Right ventricle myocardium superior (tissue), 1 donor: Measurements from ENCODE around the gene SOCS3. TPM values are rescaled to one million over a fixed set of nuclear protein-coding genes. Genes with fewer than 3 reads are reported as not detected.

Experiments
- ATAC-seq: fragments of 200-7000 bp; cut with Tn5 transposase; one replicate; pipeline ENCODE4 v1.9.1; 2020; ENCODE audit warnings: mild to moderate bottlenecking; ENCODE audit not compliant: poor library complexity
- DNase-seq: peaks from one replicate; pipeline ENCODE4 v3.0.0-alpha.2; 2020
- intact Hi-C: fragments of 100-400 bp; cut with DNase I; formaldehyde crosslinking; loops from one replicate; pipeline ENCODE4 v1.11.2; 2022
- total RNA-seq: library from RNA; stranded (reverse); fragmentation: NEBNext Ultra II Directional; extraction: Animal tissue kit (Norgen Biotek cat#: 25700); gene quantifications from one replicate; pipeline ENCODE4 v1.2.1, GENCODE V29; 2021
- donor health status: DM: no; HTN: yes; CAD: no; lungs with severe emphysema.

SOCS3 gene
- total RNA-seq, 1 donor from 2014 or later: 10.5 TPM

DNA sequence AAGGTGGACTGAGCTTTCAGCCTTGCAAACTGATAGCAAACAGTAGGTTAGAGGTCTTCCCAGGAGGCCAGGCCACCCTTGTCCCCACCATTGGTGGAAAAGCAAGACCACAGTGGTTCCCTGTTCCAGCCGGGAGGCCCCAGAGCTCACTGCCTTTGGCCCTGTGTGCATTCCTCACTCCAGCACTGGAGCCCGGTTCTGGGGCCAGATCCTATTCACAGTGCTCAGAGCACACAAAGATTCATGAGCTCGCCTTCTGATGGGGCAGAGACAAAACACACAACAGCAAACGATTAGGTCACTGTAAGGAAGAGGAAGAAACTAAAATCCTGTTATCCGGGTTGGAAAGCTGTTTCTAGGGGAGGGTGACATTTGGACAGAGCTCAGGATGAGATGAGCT, 13.0 kb upstream of the SOCS3 start:
- no peak for ATAC-seq

DNA sequence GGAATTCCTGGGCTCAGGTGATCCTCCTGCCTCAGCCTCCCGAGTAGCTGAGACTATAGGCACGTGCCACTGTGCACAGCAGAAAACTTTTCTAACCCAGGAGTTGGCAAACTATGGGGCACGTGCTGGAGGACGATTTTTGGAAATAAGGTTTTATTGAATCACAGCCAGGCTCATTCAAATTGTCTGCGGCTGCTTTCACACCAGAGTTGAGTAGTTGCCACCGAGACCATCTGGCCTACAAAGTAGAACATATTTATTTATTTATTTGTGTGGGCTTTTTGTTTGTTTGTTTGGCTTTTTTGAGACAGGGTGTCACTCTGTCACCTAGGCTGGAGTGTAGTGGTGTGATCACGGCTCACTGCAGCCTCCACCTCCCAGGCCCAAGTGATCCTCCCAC, 11.2 kb upstream of the SOCS3 start:
- intact Hi-C loops: no loop called here
- DNase-seq: no peak
- ATAC-seq: no peak

More for the DNA sequence above, 13.0 kb upstream of the SOCS3 start:
- no peak for DNase-seq
- intact Hi-C loops: no loop called here

DNA sequence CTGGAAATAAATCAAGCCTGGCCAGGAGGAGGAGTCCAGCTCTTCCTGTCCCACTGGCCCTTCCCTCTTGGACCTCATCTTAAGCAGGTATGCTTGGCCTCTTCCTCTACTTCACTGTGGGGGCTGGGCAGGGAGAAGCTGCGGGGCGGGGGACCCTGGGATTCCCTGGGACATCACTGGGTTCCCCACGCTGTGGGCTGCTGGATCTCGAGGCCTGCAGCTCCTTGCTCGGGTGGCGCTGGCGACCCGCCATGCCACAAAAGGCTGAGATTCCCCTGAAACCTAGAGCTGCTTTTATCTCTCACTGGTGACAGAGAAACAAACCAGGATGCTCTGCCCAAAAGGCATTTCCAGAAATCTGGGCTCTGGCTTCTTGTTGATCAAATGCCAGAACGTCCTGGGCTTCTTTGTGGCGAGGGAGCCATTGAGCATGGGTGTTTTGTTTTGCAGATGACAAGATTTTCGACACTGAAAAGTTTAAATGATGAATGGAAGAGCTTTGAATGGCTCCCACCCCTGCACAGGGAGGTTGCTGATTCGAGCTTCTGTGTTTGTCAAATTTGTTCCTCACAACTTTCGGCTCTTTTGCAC, 10.0 kb upstream of the SOCS3 start:
- no peak for ATAC-seq
- intact Hi-C loops: no loop called here
- no peak for DNase-seq

DNA sequence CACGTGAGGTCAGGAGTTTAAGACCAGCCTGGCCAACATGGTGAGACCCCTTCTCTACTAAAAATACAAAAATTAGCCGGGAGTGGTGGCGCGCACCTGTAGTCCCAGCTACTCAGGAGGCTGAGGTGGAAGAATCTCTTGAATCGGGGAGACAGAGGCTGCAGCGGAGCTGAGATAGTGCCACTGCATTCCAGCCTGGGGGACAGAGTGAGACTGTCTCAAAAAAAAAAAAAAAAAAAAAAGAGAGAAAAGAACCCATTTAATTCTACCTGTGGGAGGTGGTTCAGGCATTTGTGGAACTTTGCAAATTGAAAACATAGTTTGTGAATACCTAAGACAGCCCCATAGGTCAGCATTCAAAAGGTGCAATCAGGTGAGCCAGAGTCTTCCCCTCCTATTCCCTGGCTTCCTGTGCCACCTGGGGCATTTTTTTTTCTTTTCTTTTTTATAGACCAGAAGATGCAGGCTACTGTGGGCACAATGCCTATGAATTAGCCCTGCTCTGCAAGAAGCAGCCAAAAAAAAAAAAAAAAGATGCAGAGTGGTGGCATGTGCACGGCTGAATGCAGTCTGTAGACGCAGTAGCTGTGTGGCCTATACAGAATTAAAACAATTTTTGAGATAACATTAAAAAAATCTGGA, 9.1 kb upstream of the SOCS3 start:
- no peak for DNase-seq
- intact Hi-C loops: no loop called here
- no peak for ATAC-seq

DNA sequence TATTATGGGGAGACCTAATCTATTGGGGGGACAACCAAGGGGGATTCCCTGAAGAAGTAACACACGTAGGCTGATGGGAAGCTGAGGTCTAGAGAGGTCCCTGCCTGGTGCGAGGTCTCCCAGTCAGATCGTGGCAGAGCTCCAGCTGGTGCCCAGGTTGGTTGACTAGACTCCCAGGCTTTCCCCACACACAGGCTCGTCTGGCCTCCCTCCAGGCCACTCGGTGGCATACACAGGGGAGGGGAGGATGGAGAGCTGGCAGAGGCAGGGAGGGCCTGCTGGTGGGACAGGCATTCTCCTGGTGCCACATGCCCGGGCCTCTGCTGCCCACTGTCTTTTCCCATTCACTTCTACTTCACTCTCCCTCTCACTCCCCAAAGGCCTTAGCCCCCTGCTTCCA, 8.5 kb upstream of the SOCS3 start:
- no peak for ATAC-seq
- DNase-seq: no peak

DNA sequence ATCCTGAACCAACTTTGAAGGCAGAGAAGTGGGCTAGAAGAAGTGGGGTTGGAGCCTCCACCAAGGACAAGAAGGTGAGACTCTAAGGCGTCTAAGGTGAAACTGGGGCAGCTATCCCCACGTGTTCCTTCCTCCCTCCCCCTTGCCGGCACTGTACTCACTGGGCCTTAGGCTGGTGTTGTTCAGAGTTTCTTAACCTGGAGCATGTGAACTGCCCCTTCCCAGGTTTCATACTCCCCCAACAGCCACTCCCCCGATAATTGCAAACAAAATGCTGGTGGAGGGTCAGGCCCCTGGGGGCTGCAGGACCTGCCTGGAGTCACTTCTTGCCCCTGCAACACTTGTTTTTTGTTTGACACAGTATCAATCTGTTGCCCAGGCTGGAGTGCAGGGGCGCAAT, 7.3 kb upstream of the SOCS3 start:
- intact Hi-C loops: no loop called here
- ATAC-seq (no peak), DNase-seq (no peak)

More for the DNA sequence above, 8.5 kb upstream of the SOCS3 start:
- intact Hi-C loops: no loop called here

DNA sequence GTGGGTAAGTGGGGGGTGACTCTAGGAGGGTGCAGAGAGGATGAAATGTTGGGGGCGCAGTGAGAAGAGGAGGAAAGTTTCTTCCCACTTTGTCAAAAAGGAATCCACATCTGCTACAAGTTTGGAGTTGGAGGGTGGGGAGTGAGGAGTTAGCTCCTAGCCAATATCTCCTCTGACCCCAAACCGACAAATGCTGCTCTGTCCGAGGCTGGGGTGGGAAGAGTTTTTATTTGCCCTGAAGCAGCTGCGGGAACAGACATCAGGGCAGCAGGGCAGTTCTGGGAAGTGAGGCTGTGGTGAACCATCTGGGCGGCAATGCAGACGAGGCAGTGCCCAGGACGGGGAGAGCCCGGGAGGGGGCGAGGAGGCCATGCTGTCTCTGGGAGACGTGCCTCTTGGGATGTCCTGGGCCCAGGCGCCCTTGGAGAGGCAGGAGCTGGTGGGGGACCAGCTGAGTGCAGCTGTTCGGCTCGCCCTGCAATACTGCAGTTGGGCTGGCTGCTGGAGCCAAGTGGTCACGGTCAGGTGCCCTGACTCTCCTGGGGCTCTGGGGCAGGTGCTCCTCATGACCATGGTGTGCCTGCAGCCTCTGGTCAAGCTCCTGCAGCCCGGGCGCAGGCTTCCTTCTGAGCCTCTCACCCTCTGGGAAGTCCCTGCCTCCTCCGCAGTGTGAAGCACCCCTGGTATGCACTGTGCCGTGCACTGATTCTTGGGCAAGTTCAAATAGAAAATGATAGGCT, 6.4 kb upstream of the SOCS3 start:
- no peak for DNase-seq
- peak; percentile 40 for ATAC-seq
- intact Hi-C loops: no loop called here

DNA sequence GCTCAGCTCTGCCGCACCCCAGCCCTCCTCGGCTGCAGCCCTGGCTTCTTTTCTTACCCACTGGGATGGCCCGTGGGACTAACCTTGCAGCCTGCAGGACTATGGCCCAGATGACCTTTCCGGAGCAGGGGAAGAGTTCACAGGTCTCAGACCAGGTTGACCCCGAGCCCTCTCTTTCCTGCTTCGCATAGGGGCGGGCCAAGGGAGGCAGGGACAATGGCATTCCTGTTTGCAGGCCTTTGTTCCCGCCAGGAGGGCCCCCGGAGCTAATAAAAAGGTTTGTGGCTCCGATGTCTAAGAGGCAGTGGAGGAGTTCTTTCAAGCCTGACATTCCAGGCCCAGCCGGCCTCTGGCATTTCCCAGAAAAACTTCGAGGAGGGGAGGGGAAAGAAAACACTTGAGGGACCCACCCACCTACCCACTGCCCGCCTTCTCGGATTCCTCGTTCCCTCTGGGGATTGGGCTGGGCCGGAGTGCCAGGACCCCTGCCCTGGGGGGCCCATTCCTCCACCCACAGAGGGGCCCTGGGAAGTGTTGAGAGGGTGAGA, 5.8 kb upstream of the SOCS3 start:
- DNase-seq (no peak), ATAC-seq (no peak)
- intact Hi-C loops: no loop called here

DNA sequence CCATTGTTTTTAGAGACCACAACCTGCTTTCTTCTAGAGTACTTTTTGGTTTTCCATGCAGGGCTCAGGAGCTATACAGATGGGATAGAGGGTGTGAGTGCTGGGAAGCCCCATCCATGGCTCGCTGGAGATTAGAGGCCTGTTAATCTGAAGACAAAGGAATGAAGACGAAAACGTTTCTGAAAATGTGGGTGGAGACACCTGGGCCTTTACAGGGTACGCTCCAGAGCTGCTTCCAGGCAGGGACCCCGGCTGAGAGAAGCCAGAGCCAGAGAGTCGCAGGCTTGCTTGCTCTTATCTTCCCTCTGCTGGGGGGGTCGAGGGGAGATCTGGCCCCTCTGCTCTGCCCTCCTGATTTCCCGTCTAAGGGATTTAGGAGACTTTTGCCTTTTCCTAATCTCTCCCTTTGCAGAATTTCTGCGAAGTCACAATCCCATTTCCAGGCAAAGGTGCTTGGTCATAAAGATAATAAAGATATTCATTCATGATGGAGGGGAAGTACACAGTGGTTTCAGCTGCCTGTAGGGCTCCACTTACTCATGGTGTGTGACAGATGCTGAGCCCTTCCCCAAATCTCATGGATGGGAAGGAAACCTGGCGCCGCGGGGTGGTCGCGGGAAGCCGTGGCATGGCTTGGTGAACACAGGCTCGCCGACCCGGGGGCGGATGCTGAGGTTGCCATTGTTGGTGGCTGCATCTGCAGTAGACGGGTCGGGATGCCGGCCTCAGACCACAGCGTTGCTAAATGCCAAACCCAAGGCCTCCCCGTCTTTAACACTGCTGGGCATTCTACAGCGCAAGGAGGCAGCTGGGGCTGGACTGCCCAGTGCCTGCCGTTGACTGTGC, 4.8 kb upstream of the SOCS3 start:
- intact Hi-C loops: no loop called here
- no peak for DNase-seq
- ATAC-seq: no peak

DNA sequence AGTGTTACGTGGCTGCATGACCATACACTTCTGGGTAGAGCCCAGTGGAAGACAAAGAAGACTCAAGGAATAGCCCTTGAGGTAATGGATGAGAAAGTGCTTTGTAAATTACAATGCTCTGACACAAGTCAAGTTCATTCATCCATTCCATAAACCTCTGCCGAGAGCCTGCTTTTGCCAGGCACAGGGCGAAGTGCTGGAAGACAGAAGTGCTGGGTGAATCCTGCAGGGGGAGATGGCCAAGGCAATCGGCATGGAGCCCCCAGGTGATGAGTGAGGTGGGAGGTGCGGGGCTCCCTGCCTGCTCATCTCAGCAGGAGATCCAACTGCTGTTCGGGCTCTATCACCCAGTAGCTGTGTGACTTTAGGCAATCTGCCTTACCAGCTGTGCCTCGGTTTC, 2.8 kb upstream of the SOCS3 start:
- no peak for ATAC-seq
- no peak for DNase-seq
- intact Hi-C loops: no loop called here

DNA sequence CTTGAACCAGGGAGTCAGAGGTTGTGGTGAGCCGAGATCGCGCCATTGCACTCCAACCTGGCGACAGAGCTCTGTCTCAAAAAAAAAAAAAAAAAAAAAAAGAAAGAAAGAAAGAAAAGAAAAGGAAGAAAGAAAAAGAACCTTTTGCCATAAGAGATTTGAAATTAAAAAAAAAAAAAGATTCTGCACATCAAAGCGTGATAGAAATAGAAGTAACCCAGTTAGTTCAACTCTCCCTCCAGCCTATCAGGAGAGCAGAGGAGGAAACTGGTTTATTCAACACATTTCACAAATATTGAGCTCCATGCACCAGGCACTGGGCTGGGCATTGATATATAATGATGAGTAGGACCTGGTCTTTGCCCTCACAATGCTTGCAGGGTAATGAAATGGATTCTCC, 2.4 kb upstream of the SOCS3 start:
- no peak for ATAC-seq
- intact Hi-C loops: no loop called here
- DNase-seq: no peak

DNA sequence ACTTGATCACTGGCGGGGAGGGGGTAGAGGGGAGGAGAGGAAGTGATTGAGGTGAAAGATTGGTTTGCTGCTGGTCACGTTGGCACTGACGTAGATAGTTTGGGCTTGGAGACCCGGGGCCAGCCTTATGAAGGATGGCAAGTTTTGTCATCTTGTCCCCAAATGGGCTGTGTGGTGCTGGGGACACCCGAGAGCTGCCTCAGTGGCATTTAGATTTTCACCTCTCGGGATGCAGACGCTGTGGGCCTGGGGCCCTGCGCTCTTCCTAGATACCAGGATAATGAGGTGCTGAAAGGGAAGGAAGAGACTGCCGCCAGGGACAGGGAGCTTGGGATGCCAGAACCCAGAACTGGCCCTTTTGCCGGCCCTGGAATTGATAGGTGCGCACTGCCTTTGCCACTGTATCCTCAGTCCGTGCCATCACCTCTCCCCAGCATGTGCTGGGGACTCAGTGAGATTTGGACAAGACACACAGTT, 1.4 kb upstream of the SOCS3 start:
- no peak for ATAC-seq
- intact Hi-C loops: loop anchor here (2.0 kb wide), 1 partner anchor 62 kb away; no protein-coding TSS in a partner anchor
- DNase-seq: no peak

DNA sequence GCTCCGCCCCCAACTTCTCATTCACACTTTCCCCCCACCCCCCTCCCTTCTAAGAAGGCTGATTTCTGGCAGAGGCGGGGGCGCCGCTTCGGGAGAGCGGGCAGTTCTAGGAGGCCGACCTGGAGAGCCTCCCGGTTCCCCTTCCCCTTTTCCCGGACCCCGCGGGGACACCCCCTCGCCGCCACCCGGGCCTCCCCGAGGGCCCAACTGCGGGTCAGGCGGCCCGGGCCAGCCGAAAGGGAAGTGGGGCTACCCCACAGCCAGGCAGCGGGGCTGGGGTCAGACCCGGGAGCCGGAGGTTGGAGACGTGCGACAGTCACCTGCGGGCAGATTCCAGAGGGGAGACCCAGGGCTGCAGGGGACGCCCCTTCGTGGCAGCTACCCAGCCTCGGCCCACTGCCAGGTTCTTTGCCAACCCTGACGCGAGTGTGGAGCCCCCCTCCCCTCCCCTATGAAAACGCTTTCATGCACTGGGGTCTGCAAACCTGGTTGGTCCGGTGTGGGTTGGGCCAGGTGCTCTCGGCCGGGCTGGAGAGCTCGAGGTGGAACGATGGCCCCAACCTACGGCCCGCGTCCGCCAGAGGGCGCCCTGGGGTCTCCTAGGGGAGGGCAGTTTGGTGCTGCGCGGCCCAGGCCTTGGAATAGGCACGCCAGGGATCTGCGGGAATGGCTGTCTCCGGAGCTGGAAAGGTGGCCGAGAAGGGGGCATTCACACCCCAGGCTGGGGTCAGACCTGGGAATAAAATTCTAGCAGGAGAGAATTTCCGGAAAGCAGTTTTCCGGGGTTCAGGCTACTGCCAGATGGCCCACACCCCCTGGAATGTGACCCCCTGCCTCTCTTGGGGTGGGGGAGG, 721 bp upstream of the SOCS3 start:
- intact Hi-C loops: loop anchor here (2.0 kb wide), 1 partner anchor 62 kb away; no protein-coding TSS in a partner anchor
- peak; percentile 96 for DNase-seq
- peak; percentile 81 for ATAC-seq

DNA sequence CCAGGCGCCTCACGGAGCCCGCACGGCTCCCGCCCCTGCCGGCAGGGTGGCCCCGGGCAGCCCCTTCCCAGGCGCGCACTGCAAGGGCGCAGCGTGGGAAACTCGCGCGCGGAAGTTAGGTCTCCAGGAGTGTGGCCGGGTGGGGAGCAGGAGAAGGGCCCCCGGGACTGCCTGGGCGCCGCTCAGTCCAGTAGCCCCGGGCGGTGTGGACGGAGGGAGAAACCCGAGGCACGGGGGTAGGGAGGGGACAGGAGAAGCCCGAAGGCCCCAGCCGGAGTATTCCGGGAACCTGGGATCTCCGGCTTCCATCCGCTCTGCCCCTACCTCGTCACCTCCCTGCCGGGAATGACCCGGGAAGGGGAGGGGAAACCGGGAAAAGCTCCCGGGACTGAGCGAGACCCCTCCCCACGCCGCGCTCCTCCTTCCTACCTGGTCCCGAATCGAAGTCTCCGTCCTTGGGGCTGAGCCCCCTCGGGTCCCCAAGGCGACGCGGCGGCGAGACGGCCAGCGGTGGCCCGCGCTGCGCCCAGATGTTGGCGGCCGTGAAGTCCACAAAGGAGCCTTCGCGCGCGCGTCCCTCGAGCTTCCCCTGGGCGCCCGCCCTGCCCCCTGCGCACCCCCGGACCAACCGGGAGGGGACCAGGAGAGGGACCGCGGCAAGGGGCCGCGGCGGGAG, 418 bp downstream of the SOCS3 start:
- ATAC-seq (peak; percentile 1), DNase-seq (no peak)
- intact Hi-C loops: loop anchor here (5.0 kb wide), 1 partner anchor 67 kb away; no protein-coding TSS in a partner anchor

DNA sequence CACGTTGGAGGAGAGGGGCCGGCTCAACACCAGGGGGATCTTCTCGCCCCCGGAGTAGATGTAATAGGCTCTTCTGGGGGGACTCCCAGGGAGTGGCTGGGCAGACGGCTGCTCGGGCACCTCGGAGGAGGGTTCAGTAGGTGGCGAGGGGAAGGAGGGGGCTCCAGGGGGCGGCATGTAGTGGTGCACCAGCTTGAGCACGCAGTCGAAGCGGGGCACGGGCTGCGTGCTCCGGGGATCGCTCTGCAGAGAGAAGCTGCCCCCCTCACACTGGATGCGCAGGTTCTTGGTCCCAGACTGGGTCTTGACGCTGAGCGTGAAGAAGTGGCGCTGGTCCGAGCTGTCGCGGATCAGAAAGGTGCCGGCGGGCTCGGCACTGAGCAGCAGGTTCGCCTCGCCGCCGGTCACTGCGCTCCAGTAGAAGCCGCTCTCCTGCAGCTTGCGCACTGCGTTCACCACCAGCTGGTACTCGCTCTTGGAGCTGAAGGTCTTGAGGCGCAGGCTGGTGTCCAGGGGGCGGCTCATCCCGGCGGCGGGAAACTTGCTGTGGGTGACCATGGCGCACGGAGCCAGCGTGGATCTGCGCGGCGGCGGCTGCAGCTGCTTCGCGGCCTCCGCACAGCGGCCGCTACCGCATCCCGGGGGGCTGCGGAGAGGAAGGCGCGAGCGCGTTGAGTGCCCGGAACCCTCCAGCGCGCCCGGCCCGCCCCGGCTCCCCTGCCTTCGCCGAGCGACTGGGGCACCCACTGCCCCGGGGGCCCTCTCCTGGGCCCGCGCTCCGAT, 1.1 kb downstream of the SOCS3 start:
- no peak for ATAC-seq
- intact Hi-C loops: loop anchor here (5.0 kb wide), 1 partner anchor 66 kb away; no protein-coding TSS in a partner anchor
- DNase-seq: no peak
